GM18520 (cell line): ENCODE data around the gene KDF1.

Experiments used
- ATAC-seq: cut with Tn5 transposase; IDR thresholded peaks from one replicate; pipeline ENCODE4 v1.9.1; 2021; ENCODE audit not compliant: unreplicated experiment

The KDF1 gene

GRCh38 chr1:26959722-26960624 lies at the start of gene KDF1:
TSS of gene KDF1 (minus strand) at chr1:26960468. CDS start at chr1:26952380, 8,088 bp downstream.
- ATAC-seq: no peak

- no peak for ATAC-seq
Observed at GRCh38 chr1:27009601-27010197, 49.4 kb upstream of the KDF1 start.

DNA sequence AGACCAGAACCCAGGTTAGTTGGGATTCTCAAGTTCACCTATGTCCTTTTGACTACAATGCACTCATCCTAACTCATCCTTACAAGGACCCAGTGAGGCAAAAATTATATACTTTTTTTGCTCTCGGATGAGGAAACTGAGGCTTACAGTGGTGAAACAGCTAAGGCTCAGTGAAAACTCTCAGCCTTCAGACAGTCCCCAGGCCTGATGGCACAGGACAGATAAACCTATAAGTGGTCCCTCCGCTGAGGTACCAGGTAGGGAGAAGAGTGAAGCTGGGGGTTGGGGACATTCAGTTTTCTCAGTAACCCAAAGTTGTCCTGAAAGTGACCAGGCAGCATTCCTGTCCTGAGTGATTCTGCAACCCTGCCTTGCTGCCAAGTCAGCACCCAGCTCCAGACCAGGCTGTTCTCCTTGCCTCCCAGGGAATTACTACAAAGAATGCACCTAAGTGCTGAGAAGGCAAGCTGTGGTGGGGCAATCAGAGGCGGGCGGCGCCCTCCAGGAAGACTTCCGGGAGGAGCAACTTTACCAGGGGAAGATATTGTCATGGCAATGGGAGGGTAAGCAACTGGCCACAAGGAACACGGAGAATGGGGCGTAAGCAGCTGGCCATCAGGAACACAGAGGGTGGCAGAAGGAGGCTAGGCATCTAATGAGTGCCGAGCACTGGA lies 47.8 kb upstream of the KDF1 start:
- no peak for ATAC-seq

DNA sequence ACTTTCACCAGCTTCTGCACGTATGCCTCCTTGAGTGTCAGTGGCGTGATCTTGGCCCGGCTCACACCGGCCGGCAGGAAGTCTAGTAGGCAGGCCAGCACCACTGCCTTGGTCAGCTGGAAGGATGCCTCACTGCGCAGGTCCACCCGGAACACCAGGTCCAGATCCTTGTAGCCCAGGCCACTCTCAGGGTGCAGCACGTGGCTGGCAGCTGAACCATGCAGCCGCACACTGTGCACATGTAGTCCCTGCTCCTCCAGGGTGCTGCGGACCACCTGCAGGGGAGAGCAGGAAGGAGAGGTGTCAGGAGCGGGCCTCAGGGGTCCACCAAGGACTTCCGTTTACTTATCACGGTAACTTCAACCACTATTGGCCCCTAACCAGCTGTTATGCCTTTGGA lies 46.4 kb upstream of the KDF1 start:
- ATAC-seq: no peak

DNA sequence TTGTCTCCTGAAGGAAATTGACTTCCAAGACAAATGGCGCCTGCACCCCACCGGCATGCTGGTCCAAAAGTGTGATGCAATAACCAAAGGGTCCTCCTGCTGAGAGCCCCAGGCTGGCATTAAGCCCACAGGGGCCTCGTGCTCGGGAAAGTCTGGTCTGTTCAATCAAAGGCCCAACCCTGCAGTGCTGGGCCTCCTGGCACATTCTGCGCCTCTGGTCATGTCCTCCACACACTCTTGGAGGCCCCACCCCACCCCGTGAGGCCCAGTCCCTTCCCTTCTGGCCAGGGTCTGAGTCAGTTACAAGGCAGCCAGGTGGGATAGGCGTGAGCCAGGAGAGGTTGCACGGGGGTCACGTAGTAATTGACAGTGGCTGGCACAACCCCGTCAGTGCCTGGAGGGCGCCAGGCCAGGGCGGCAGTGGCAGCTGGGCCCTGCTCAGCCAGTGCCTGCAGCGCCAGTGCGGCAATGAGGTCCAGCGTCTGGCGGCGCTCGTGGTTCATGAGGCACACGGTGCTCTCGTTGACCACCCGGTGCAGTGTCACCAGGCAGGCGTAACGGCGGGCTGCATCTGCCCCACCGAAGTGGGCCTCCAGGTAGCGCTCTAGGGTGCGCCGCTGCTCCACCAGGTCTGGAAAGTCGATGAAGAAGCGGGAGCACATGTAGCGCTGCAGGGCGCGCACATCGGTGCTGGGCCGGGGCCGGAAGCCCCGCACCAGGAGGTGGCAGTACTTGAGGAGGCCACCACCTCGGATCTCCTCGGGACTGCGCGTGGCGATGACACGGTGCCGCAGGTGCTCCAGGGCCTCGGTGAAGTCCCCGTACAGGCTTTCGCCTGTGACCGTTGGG lies 45.6 kb upstream of the KDF1 start:
- no peak for ATAC-seq

DNA sequence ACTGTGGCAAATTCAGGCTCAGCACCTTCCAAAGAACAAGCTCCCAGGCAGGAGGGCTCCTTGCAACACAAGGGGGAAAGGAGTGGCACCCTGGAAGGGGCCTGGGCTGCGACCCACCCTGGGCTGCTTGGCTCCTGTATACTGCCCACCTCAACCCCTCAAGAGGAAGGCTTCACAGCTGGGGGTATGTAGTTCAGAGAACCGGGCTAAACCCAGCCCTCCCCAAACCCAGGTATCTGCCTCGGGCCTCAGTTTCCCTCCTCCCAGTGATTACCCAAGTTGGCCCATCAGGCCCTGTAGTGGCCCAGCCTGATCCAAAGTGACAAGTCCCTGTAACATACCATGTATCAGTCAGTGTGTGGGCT lies 44.9 kb upstream of the KDF1 start:
- no peak for ATAC-seq

DNA sequence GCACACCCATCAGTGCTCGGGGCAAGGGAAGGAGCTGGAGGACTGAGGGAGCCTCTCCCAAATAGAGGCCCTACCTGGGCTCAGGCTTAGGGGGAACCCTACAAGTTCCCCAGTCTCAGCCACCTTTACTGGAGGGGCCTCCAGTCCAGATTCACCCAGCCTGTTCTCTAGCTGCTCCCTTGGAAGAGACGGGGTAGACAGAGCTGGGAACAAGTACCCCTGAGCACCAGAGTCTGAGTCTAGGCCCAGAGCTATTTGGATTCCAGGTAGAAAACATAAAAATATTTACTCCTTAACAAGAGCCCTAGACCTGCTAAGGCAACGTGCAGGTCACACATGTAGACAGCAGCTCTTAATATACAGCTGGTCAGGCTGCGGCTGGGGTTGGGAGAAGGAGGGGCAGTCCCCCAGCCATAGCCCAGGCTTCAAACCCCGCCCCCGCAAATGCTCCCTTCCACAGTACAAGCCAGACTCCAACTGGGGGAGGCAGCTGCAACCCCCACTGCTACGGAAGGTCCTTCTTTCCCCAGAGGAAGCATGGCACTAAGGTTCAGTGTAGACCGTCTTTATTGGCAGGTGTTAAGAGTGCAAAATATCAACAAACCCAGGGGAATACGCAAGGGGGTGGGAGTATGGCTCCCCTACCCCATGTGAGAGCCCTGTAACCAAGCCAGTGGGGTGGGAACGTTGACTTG lies 44.4 kb upstream of the KDF1 start:
- ATAC-seq: no peak

- ATAC-seq: no peak
Observed at GRCh38 chr1:27003745-27004470, 43.6 kb upstream of the KDF1 start.

- ATAC-seq: no peak
Observed at GRCh38 chr1:27001570-27002360, 41.5 kb upstream of the KDF1 start.

DNA sequence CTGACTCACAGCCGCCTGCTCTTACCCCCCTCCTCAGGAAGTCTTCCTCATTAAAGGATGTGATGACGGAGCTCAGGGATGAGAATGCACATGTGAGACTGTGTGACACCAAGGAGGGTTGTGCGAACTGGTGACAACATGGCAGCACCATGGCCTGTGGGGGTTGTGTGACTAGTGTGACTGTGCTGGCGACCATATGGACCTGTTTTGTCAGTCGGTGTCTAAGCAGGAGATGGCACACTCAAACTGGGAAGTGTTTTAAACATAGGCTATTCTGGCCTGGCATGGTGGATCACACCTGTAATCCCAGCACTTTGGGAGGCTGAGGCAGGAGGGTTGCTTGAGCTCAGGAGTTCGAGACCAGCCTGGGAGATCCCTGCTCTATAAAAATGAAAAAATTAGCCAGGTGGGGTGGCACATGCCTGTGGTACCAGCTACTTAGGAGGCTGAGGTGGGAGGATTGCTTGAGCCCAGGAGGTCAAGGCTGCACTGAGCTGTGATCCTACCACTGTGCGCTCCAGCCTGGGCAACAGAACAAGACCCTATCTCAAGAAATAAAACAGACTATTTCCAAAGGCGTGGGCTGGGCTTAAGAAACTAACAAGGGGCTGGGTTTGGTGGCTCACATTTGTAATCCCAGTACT lies 40.7 kb upstream of the KDF1 start:
- ATAC-seq: no peak

DNA sequence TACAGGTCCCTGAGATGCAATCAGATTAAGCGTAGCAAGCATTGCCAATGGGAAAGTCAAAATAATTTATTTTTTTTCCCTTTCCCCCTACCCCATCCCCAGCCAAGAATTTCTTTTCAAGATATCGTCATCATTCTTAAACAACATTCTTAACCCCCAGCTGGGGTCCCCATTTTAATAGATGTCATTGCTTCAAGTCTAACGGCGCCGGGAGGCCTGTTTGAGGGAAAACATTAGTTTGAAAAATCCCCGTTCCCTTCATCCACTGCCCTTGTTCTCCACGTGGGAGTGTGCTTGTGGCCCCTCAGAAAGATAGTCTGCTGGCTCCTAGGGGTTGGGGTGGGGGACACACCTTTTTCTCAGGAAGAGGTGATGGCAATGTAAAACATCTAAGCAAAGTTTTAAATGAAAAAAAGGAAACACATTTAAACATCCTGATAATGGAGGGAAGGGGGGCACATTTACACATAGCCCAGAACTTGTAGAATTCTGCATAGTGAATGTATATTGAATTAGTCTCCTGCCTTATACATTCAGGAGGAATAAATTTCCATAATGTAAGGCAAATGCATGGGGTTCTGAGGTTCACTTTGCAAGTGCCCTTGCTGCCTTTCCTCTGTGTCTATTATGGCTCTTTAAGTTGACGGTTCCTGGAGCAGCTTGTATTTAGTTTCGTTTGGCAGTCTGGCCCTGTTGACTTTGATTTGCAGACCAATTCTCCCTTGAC lies 40.0 kb upstream of the KDF1 start:
- no peak for ATAC-seq

DNA sequence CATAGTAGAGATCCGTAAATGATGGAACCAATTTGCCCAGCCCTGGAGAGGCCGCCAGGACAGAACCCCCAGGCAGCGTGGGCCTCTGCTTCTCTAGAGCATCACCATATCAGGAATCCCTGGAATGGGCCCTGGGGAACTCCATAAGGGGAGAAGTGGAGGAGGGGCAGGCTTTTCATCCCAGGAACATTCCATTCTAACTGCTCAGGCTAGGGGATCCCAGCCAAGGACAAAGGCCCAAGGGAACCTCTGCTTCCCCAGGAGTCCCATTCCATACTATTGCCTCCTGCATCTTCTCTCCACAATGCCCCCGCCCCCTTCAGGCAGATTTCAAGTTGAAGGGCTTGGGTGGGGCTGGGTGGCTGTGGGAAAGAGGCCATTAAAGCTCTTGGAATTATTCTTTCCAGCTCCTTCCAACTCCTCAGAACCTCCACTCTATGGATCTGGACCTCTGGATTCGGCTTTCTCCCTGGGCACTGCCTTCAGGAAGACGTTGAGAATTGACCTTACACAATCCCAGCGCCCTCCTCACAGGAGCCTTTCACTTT lies 39.2 kb upstream of the KDF1 start:
- no peak for ATAC-seq

DNA sequence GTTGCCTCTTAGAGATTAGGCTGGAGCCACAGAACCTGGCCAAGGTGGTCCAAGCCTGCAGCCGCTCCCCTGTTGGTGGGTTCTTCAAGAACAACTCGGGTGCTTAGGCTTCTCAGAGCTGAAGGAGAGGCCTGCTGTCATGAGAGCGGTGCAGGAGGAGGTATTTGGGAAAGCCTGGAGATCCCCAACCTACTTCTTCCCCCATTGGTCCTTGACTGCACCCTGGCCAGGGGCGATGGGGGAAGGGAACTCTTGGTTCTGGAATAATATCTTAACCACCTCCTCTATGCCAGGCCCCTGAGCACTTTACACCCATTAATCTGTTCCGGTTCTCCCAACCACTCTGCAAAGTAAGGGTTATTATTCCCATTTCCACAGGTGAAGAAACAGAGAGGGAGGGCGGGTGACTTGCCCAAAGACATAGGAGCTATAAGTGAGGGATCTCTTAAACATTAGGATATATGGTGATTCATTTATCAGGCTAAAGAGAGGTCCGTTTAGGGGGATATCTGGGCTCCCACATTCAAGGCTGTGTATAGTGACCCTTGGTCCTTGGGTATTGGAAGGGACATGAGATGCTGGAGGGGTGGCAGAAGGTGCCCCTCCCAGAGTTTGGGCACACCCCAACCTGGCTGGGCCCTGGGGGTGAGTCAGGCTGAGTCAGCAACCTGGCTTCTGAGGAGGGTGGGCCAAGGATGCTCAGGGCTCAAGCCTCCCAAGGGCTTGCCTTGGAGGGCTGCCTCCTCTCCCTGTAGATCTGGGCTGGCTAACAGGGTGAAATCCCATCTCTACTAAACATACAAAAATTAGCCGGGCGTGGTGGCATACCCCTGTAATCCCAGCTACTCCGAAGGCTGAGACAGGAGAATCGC lies 38.4 kb upstream of the KDF1 start:
- ATAC-seq: no peak

GRCh38 chr1:26996665-26997064 lies 36.4 kb upstream of the KDF1 start:
- ATAC-seq: no peak

DNA sequence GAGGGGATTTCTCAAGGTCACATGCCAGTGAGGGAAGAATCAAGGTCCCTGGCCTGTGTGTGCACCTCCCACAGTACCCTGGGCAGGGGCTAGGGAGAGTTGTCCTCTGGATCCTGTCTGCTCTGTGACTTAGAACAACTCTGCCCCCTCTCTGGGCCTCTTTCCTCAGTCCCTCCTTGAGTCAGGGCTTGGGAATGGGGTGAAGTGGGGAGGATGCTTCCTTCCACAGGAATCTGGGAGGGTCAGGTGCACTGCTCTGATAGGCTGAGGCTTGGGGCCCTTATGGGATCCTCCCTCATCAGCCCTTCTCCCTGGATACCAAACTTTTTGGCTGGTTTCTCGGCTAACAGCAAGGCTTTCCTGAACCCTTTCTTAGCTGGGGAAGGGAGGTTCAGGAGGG lies 35.8 kb upstream of the KDF1 start:
- no peak for ATAC-seq

GRCh38 chr1:26994787-26995517 lies 34.7 kb upstream of the KDF1 start:
- no peak for ATAC-seq
